COR-L47 (cell line): ENCODE results near the gene COG5.

ENCODE experiments used
- DNase-seq: peaks from one replicate; lab custom pipeline; 2025; lab: John Stamatoyannopoulos, UW

The COG5 gene

GRCh38 chr7:107181172-107181571, 382.5 kb downstream of the COG5 start:
- DNase-seq = no peak

- peak; percentile 39 for DNase-seq
Measured at GRCh38 chr7:107180378-107180777, 383.3 kb downstream of the COG5 start.

DNA sequence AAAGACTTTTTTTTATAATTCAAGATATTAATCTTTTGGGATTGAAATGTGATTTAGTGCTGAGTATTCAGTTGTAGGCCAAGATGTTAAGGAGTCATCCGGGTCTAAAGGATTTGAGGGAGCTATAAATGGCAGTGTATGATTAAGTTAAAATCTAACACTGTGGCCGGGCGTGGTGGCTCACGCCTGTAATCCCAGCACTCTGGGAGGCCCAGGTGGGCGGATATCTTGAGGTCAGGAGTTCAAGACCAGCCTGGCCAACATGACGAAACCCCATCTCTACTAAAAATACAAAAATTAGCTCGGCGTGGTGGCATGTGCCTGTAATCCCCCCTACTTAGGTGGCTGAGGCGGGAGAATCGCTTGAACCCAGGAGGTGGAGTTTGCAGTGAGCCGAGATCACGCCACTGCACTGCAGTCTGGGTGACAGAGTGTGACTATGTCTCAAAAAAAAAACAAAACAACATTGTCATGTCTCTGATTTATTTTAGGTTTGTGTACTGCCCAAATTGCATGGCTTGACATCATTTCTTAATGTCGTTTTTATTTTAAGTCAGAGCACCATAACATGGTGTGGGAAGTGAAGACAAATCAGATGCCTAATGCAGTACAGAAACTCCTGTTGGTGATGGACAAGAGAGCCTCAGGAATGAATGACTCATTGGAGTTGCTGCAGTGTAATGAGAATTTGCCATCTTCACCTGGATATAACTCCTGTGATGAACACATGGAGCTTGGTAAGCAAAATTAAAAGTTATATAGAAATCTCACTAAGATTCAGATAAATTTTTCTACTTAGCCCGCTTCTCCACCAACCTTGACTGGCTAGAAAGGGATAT, 384.2 kb downstream of the COG5 start:
- no peak for DNase-seq

DNA sequence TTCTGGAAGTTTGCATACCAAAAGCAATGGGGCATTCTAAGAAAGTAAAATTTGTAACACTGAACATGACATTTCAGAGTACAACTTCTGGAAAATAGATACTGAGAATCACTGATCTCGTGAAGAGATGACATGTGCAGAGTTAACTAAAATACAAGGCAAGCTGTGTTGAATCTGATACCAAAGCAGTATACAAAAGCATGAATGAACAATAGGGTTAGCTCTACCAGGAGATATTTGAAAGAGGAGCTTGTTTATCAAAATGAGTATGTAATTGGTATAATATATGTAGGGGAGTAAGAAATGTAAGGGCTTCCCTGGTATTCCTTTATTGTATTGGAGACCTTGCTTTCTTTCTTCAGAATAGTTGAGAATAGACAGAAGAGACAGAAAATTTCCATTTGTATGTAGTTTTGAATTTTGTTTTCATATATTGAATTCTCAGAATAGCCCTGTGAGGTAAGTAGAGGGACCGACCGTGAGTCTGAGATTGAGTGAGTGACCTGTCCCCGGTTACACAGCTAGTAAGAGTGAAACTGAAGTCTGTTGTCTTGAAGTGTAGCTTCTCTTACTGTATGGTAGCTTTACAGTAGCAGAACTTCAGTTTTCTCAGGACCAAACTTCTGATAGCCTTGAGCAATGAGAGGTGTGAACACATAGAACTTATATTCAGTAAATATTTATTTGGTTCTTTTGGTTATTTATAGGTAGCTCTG, 389.9 kb downstream of the COG5 start:
- no peak for DNase-seq

- no peak for DNase-seq
Measured at GRCh38 chr7:107173191-107173590, 390.5 kb downstream of the COG5 start.

GRCh38 chr7:107172276-107173032, 391.3 kb downstream of the COG5 start:
- DNase-seq = no peak

DNA sequence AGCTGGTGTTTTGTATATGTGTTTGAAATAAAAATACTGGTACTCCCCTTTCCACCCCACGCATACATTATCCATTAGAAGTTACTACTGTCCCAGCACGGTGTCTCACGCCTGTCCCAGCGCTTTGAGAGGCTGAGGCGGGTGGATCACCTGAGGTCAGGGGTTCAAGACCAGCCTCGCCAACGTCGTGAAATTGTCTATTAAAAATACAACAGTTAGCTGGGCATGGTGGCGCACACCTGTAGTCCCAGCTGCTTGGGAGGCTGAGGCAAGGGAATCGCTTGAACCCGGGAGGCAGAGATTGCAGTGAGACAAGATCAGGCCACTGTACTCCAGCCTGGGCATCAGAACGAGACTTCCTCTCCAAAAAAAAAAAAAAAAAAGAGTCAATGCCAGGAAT, 392.2 kb downstream of the COG5 start:
- no peak for DNase-seq

DNA sequence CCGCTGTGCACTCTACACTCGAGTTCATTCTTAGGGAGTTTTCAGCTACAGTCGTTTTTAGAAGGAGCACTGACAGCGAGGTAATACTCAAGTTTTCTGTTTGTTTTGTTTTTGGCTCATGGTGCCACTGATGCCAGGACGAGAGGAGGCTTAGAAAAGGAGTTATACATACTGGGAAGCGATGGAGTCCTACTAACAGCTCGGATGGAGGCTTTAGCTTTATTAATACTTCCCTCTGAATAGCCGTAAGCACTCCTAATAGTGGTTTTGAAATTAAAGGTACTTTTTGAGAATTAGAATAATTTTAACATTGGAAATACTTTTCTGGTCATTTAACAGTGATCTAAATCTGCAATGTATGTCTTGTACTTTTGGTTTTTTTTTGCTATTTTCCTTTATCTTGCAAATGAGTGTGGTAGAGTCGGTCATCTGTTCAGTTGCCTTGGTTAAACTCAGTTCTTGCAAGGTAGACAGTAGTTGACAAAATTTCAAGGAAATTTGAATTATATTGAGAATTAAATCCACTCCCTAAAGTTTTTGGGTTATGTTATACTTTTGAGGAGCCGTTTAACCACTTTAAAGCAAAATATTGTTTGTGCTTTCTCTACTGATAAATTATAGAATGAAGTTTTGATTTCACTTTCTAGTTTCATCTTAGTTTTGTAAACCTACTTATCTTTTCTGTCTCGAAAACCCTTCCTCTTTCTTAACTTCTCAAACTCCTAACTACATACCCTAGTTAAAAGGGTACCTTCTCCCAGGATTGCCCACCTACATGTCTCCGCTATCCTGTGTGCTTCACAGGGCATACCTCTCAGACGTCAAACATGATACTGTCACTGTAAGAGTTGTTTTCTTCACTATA, 393.4 kb downstream of the COG5 start:
- no peak for DNase-seq

- DNase-seq = peak; percentile 93
Measured at GRCh38 chr7:107169120-107170050, 394.3 kb downstream of the COG5 start.

GRCh38 chr7:107168233-107169119, 395.2 kb downstream of the COG5 start, which contains the start of gene HBP1:
HBP1 (plus strand) TSS chr7:107169003; CDS start chr7:107179894, 10,891 bp downstream.
- DNase-seq = peak; percentile 100

DNA sequence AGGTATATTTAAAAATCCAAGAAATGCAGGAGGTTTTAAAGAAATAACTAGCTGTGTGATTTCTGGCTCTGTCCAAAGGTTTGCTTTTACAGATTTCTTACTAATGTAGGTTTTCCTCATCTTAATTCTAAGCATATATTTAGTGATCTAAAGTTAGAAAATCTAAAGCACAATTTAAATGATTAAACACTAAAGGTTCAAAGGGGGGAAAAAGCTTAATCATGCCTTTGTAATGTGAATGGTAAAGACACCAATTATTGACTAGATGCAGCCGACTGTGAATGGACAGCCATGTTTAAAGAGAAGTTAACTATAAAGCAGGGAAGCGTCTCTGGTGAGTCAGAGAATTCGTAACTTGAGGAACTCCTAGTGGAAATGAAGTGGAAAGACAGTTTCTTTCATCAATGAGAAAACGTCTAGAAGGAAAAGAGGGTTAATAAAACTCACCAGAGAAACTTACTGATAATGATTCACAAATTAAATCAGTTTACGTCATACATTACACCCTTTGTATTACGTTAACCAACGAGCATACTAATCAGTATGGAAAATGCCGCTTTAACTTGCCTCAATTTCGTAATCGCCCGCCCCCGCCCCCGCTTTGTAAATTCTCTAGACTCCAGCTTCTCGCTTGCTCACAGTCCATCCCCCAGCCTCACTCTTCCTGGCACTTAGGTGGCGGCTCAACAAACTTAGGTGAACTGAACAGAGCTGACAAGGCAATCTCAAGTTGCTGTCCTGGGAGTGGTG, 396.1 kb downstream of the COG5 start:
- peak; percentile 53 for DNase-seq

DNA sequence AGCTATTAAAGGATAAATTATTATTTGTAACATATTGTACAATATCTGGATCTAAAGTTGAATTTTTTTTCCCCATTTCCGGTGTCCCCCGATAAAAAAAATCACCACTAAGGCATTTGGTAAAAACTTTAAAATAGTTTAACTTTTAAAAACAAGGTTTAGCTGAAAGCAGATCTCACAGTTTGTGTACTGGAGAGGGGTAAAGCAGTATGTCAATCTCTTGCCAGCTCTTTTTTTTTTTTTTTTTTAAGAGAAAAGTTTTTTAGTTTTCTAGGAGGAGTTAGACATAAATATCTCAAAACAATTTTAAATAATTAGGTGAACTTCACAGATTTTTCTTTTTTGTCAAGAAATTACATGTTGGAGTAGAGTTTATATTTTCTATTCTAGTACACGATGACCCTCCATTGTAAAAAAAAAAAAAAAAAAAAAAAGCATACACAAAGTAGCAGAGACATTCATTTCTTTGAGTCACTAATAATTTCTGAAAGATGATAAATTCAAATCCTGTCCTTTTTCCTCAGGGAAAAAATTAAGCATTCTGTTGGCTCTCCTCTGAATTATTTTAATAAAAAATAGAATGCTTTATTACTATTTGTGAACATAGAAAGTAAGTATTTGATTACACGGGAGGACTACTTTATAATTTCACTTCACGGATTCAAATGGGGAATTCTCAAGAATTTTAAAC, 396.8 kb downstream of the COG5 start:
- DNase-seq = no peak

DNA sequence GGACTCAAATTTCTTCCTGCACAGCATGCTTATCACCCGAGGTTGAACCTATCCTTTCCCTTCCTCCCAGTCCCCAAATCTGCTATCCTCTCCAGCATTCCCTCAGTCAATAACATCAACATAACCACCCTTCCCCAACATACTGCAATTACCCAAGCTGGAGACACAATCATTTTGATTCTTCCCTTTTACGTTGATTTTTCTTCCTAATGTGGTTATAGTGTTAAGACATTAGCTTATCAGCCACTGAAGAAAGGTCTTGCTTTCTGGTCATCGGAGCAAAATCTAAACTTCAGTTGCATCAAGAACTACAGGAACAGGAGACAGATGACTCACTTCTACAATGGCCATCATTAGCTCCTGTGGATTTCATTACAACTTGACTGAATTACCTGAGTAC, 398.4 kb downstream of the COG5 start:
- DNase-seq = no peak

- no peak for DNase-seq
Measured at GRCh38 chr7:107164092-107164491, 399.6 kb downstream of the COG5 start.

DNA sequence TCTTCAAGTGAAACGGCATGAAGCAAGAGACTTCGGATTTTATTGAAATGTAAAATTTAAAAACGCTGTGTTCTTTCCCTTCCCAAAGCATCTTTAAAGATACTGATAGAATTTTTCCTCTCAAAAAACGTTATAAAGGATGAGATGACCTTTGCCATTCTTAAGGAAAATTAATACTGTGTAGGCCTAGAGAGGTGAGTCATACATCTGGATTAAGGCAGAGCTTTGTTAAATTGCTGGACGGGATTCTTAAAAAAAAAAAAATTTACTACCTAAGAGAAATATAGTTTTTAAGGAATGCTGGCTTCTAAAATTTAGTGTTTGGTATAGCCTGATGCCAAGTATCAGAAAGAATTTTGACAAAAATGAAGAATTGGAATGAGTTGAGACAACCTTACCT, 401.2 kb downstream of the COG5 start:
- DNase-seq = no peak

DNA sequence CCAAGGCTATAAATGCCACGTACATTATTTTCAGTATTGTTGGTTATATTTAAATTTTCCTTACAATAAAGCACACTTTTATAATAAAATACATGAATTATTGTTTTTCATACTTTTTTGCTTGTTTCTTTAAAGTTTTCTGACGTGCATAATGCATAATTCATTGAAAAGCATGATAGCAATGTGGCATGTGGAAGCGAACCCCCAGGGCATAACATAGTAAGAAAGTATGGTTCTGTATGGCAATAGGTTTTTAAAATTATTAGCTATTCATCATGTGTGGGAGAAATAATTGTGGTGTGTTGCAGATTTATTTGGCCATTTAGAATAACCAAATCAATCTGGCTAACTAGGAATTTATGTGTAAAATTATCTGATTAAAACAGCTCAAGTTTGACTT, 402.3 kb downstream of the COG5 start:
- DNase-seq = no peak

DNA sequence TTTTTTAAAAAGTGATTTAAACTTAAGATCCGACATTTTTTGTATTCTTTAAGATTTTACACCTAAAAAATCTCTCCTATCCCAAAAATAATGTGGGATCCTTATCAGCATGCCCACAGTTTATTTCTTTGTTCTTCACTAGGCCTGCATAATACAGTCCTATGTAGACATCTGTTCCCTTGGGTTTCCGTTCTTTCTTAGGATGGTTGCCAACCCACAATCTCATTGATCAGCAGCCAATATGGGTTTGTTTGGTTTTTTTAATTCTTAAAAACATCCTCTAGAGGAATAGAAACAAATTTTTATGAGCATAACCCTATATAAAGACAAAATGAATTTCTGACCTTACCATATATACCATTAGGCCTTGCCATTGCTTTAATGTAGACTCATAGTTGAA, 403.3 kb downstream of the COG5 start:
- DNase-seq = no peak

GRCh38 chr7:107158028-107158427, 405.7 kb downstream of the COG5 start:
- DNase-seq = no peak
